Stimulated activated CD8-positive, alpha-beta memory T cell treated with anti-CD3 and anti-CD28 coated beads, Interleukin-4, amount 100 ng/mL, for 48 hours (primary cell): Measurements from ENCODE around the gene SPATA24.
"Not testable (repeated sequence)": the region's sequence is repeated elsewhere in the genome, so short reads cannot be mapped to it uniquely, and the experiment has no call there.

Source experiments
- DNase-seq: peaks from one replicate; pipeline ENCODE4 v3.0.0-alpha.2; 2020

The SPATA24 gene

GRCh38 chr5:139394654-139395566 is 9.0 kb downstream of the SPATA24 start, which contains the start of gene PROB1:
Gene PROB1 (minus strand): TSS chr5:139395104. CDS start chr5:139395081, 23 bp downstream.
- no peak for DNase-seq

- DNase-seq, result no peak
Observed at GRCh38 chr5:139394123-139394653, 9.7 kb downstream of the SPATA24 start.

GRCh38 chr5:139393497-139394122 is 10.3 kb downstream of the SPATA24 start:
- DNase-seq, result no peak

GRCh38 chr5:139392678-139393496 is 11.0 kb downstream of the SPATA24 start:
- DNase-seq, result peak; percentile 92

- DNase-seq, result peak; percentile 44
Observed at GRCh38 chr5:139392324-139392677, 11.6 kb downstream of the SPATA24 start.

GRCh38 chr5:139391570-139392323 is 12.1 kb downstream of the SPATA24 start:
- peak; percentile 53 for DNase-seq

- no peak for DNase-seq
Observed at GRCh38 chr5:139390639-139391569, 13.0 kb downstream of the SPATA24 start.

- peak; percentile 83 for DNase-seq
Observed at GRCh38 chr5:139389701-139390638, 13.9 kb downstream of the SPATA24 start, which contains the start of gene MZB1. Gene MZB1 (minus strand): TSS chr5:139389913. CDS start chr5:139389856, 57 bp downstream.

- DNase-seq, result no peak
Observed at GRCh38 chr5:139388198-139388821, 15.6 kb downstream of the SPATA24 start.

- DNase-seq, result no peak
Observed at GRCh38 chr5:139387611-139388197, 16.2 kb downstream of the SPATA24 start.

- DNase-seq, result not testable (repeated sequence)
Observed at GRCh38 chr5:139386956-139387355, 16.9 kb downstream of the SPATA24 start.

- DNase-seq, result no peak
Observed at GRCh38 chr5:139386050-139386438, 17.8 kb downstream of the SPATA24 start.

GRCh38 chr5:139385061-139386049 is 18.5 kb downstream of the SPATA24 start:
- no peak for DNase-seq

GRCh38 chr5:139384591-139385051 is 19.3 kb downstream of the SPATA24 start:
- DNase-seq, result no peak

GRCh38 chr5:139383993-139384590 is 19.8 kb downstream of the SPATA24 start:
- DNase-seq, result no peak

GRCh38 chr5:139383275-139383992 is 20.5 kb downstream of the SPATA24 start, which contains the start of gene SLC23A1:
Gene SLC23A1 (minus strand): TSS chr5:139383297. CDS start chr5:139383253, 44 bp downstream.
- no peak for DNase-seq
